Activated CD4-positive, alpha-beta T cell treated with anti-CD3 and anti-CD28 coated beads, Interleukin-2, amount 10 ng/mL, durations not matched to agents 7 days and 5 days (primary cell): ENCODE results near the gene CCDC57. TPM values are rescaled to one million over a fixed set of nuclear protein-coding genes. Genes with fewer than 3 reads are reported as not detected.
"Not testable (repeated sequence)": the region's sequence is repeated elsewhere in the genome, so short reads cannot be mapped to it uniquely, and the experiment has no call there.

Experiments
- CTCF ChIA-PET: fragments of 350-600 bp; sonication (Branson Sonifier 250); formaldehyde crosslinking; loops from one replicate; lab custom pipeline; 2021; ENCODE audit warnings: antibody characterized with exemption; lab: Charles Lee
- POLR2A ChIA-PET: fragments of 350-600 bp; sonication (Branson Sonifier 250); formaldehyde crosslinking; loops from one replicate; lab custom pipeline; 2021; ENCODE audit warnings: antibody characterized with exemption; lab: Charles Lee
- DNase-seq: peaks from one replicate; pipeline ENCODE4 v3.0.0-alpha.2; 2020
- H3K27ac Mint-ChIP-seq: one replicate; pipeline ENCODE4 v1.8.0; 2021; ENCODE audit warnings: mild to moderate bottlenecking, moderate library complexity, mixed read lengths
- H3K27me3 Mint-ChIP-seq: one replicate; pipeline ENCODE4 v1.8.0; 2021; ENCODE audit warnings: mixed read lengths
- H3K36me3 Mint-ChIP-seq: one replicate; pipeline ENCODE4 v1.8.0; 2021; ENCODE audit warnings: low read depth, mixed read lengths
- H3K4me1 Mint-ChIP-seq: one replicate; pipeline ENCODE4 v1.8.0; 2021; ENCODE audit warnings: mixed read lengths
- H3K4me3 Mint-ChIP-seq: one replicate; pipeline ENCODE4 v1.8.0; 2021; ENCODE audit warnings: mild to moderate bottlenecking, moderate library complexity, mixed read lengths
- H3K9me3 Mint-ChIP-seq: one replicate; pipeline ENCODE4 v1.8.0; 2021; ENCODE audit warnings: mixed read lengths
- total RNA-seq, 2 experiments: library from RNA; stranded (reverse); gene quantifications; one replicate each; pipeline ENCODE4 v1.2.3, GENCODE V29; 2021

CCDC57 gene
- total RNA-seq, 2 experiments from 2014 or later: 60.5 to 69.7 TPM

- Mint-ChIP-seq H3K27me3 (no peaks in the 10 kb centered on the region), H3K4me1 (peaks cover 63% of the 10 kb centered on the region), H3K36me3 (peaks cover 27% of the 10 kb centered on the region), H3K27ac (peak overlapping the region; percentile 94), H3K4me3 (no peak overlapping the region), H3K9me3 (no peaks in the 10 kb centered on the region)
- DNase-seq: no peak
- CTCF ChIA-PET: no interaction called here
- POLR2A ChIA-PET: no interaction called here
Measured at GRCh38 chr17:82199496-82199895, 13.1 kb downstream of the CCDC57 start.

- H3K4me3 Mint-ChIP-seq: peak overlapping the region; percentile 59
- CTCF ChIA-PET: interaction anchor here (0.7 kb wide), 1 partner anchor 139 kb away, joined by 3 read pairs; no protein-coding TSS in a partner anchor
- DNase-seq: peak; percentile 41
Measured at GRCh38 chr17:82198092-82198491, 14.6 kb downstream of the CCDC57 start.

GRCh38 chr17:82195675-82196672 lies 16.7 kb downstream of the CCDC57 start:
- H3K4me3 Mint-ChIP-seq: no peak overlapping the region
- CTCF ChIA-PET: interaction anchor here (0.6 to 1.6 kb wide), 3 partner anchors 10 to 165 kb away, joined by 3 read pairs; no protein-coding TSS in a partner anchor
- H3K36me3 Mint-ChIP-seq: peaks cover 37% of the 10 kb centered on the region
- POLR2A ChIA-PET: no interaction called here
- no peak overlapping the region for H3K27ac Mint-ChIP-seq
- no peaks in the 10 kb centered on the region for H3K27me3 Mint-ChIP-seq
- H3K9me3 Mint-ChIP-seq: no peaks in the 10 kb centered on the region
- DNase-seq: no peak
- peaks cover 45% of the 10 kb centered on the region for H3K4me1 Mint-ChIP-seq

More at GRCh38 chr17:82198092-82198491, 14.6 kb downstream of the CCDC57 start:
- Mint-ChIP-seq H3K27me3 (no peaks in the 10 kb centered on the region), H3K9me3 (no peaks in the 10 kb centered on the region), H3K4me1 (peaks cover 57% of the 10 kb centered on the region), H3K27ac (peak overlapping the region; percentile 76), H3K36me3 (peaks cover 33% of the 10 kb centered on the region)
- POLR2A ChIA-PET: no interaction called here

- no peak overlapping the region for H3K4me3 Mint-ChIP-seq
- DNase-seq: no peak
- no peak overlapping the region for H3K27ac Mint-ChIP-seq
- POLR2A ChIA-PET: no interaction called here
- CTCF ChIA-PET: interaction anchor here (0.9 to 1.6 kb wide), 3 partner anchors 9 to 23 kb away, joined by 3 to 4 read pairs (median 3); no protein-coding TSS in a partner anchor
- H3K9me3 Mint-ChIP-seq: no peaks in the 10 kb centered on the region
- peaks cover 34% of the 10 kb centered on the region for H3K4me1 Mint-ChIP-seq
- H3K36me3 Mint-ChIP-seq: peaks cover 34% of the 10 kb centered on the region
- no peaks in the 10 kb centered on the region for H3K27me3 Mint-ChIP-seq
Measured at GRCh38 chr17:82194765-82195164, 17.9 kb downstream of the CCDC57 start.

GRCh38 chr17:82193520-82194220 lies 19.0 kb downstream of the CCDC57 start:
- DNase-seq: no peak
- POLR2A ChIA-PET: no interaction called here
- Mint-ChIP-seq H3K4me3 (no peak overlapping the region), H3K27me3 (no peaks in the 10 kb centered on the region), H3K4me1 (peaks cover 24% of the 10 kb centered on the region), H3K9me3 (no peaks in the 10 kb centered on the region), H3K36me3 (peaks cover 32% of the 10 kb centered on the region), H3K27ac (no peak overlapping the region)
- CTCF ChIA-PET: interaction anchor here (1.4 kb wide), 1 partner anchor 12 kb away, joined by 4 read pairs; no protein-coding TSS in a partner anchor

GRCh38 chr17:82193050-82193449 lies 19.6 kb downstream of the CCDC57 start:
- H3K4me3 Mint-ChIP-seq, DNase-seq, POLR2A ChIA-PET, H3K9me3 Mint-ChIP-seq, CTCF ChIA-PET, H3K27ac Mint-ChIP-seq, H3K27me3 Mint-ChIP-seq: not testable (repeated sequence)
- peaks cover 28% of the 10 kb centered on the region for H3K36me3 Mint-ChIP-seq
- peaks cover 19% of the 10 kb centered on the region for H3K4me1 Mint-ChIP-seq

- Mint-ChIP-seq H3K4me1 (peaks cover 1% of the 10 kb centered on the region), H3K9me3 (no peaks in the 10 kb centered on the region), H3K27me3 (no peaks in the 10 kb centered on the region), H3K27ac (peak overlapping the region; percentile 9), H3K36me3 (peaks cover 13% of the 10 kb centered on the region), H3K4me3 (no peak overlapping the region)
- ChIA-PET POLR2A (no interaction called here), CTCF (interaction anchor here (0.6 to 0.8 kb wide), 2 partner anchors 17 to 539 kb away, joined by 3 to 5 read pairs; no protein-coding TSS in a partner anchor)
- no peak for DNase-seq
Measured at GRCh38 chr17:82188001-82188961, 24.4 kb downstream of the CCDC57 start.

GRCh38 chr17:82187500-82187899 lies 25.1 kb downstream of the CCDC57 start:
- ChIA-PET POLR2A (no interaction called here), CTCF (interaction anchor here (0.8 kb wide), 1 partner anchor 18 kb away, joined by 3 read pairs; no protein-coding TSS in a partner anchor)
- H3K27me3 Mint-ChIP-seq: no peaks in the 10 kb centered on the region
- H3K9me3 Mint-ChIP-seq: no peaks in the 10 kb centered on the region
- DNase-seq: no peak
- H3K27ac Mint-ChIP-seq: no peak overlapping the region
- no peaks in the 10 kb centered on the region for H3K4me1 Mint-ChIP-seq
- no peak overlapping the region for H3K4me3 Mint-ChIP-seq
- H3K36me3 Mint-ChIP-seq: peaks cover 13% of the 10 kb centered on the region

GRCh38 chr17:82186221-82186620 lies 26.4 kb downstream of the CCDC57 start:
- H3K9me3 Mint-ChIP-seq: no peaks in the 10 kb centered on the region
- H3K36me3 Mint-ChIP-seq: peaks cover 13% of the 10 kb centered on the region
- DNase-seq: no peak
- CTCF ChIA-PET: interaction anchor here (1.0 to 1.1 kb wide), 3 partner anchors 9 to 80 kb away, joined by 3 to 4 read pairs (median 3); no protein-coding TSS in a partner anchor
- no peak overlapping the region for H3K4me3 Mint-ChIP-seq
- POLR2A ChIA-PET: no interaction called here
- H3K27ac Mint-ChIP-seq: no peak overlapping the region
- H3K4me1 Mint-ChIP-seq: no peaks in the 10 kb centered on the region
- no peaks in the 10 kb centered on the region for H3K27me3 Mint-ChIP-seq

- DNase-seq: no peak
- CTCF ChIA-PET: no interaction called here
- Mint-ChIP-seq H3K4me1 (no peaks in the 10 kb centered on the region), H3K9me3 (no peaks in the 10 kb centered on the region), H3K27me3 (no peaks in the 10 kb centered on the region), H3K4me3 (no peak overlapping the region), H3K36me3 (peaks cover 13% of the 10 kb centered on the region), H3K27ac (no peak overlapping the region)
- POLR2A ChIA-PET: no interaction called here
Measured at GRCh38 chr17:82184761-82185160, 27.9 kb downstream of the CCDC57 start.

GRCh38 chr17:82180776-82181528 lies 31.7 kb downstream of the CCDC57 start:
- POLR2A ChIA-PET: no interaction called here
- Mint-ChIP-seq H3K27ac (no peak overlapping the region), H3K4me1 (no peaks in the 10 kb centered on the region), H3K4me3 (no peak overlapping the region), H3K27me3 (no peaks in the 10 kb centered on the region), H3K36me3 (peaks cover 13% of the 10 kb centered on the region), H3K9me3 (no peaks in the 10 kb centered on the region)
- CTCF ChIA-PET: interaction anchor here (0.7 to 1.4 kb wide), 3 partner anchors 11 to 356 kb away, joined by 3 to 4 read pairs (median 3); no protein-coding TSS in a partner anchor
- DNase-seq: no peak
